Muscle of back (tissue), 11 donors: ENCODE results near the gene PLIN4. TPM values are rescaled to one million over a fixed set of nuclear protein-coding genes. Genes with fewer than 3 reads are reported as not detected.

Experiments
- DNase-seq, 3 donors: peaks; one replicate each; pipeline versions ENCODE4 v3.0.0 to v3.0.0-alpha.2; 2013
- polyA plus RNA-seq, 10 donors: library from polyadenylated mRNA; unstranded; fragments of 120-200 nt; gene quantifications; one replicate each; pipeline ENCODE4 v1.2.1, GENCODE V29; 2013; ENCODE audit not compliant: insufficient read length in 10 of 10

Gene PLIN4
- polyA plus RNA-seq, 10 donors = 0.68 to 9.4 (median 4.6) TPM

GRCh38 chr19:4506449-4507149, 11.7 kb downstream of the PLIN4 start:
- peak in 1 of 3 donors; percentile 32 for DNase-seq

GRCh38 chr19:4505570-4506448, 12.5 kb downstream of the PLIN4 start:
- DNase-seq = no peak

DNA sequence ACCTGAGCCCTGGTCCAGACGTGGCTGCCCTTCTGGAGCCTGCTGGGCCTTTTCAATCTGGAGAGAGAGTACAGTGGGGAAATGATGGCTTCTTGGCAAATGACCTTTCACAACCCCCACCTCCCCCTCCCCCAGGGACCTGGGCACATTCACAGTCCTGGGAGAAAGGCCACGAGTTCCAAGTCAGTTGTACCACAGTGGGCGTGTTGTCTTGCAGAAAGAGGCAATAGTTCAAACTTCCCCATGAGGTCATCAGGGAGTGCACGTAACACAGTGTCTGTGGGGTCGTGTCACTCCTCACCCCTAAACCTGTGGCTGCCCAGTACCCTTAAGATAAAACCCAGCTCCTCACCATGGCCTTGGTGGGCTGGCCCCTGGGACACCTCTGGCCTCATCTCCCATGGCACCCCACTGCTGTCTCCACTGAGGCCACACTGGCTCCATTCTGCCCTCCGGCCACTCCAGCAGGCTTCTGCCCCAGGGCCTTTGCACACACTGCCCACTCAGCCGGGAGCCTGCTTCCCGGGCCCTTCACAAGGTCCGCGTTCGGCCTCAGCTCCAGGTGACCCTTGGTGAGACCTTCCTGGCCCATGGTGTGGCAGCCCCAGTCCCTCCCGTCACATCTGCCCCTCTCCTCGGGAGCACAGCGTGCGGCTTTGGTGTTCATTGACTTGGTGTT, 13.3 kb downstream of the PLIN4 start:
- no peak for DNase-seq

- peak; percentile 40 to 72 (median 52) for DNase-seq
Observed at GRCh38 chr19:4504297-4504701, 14.0 kb downstream of the PLIN4 start.

DNA sequence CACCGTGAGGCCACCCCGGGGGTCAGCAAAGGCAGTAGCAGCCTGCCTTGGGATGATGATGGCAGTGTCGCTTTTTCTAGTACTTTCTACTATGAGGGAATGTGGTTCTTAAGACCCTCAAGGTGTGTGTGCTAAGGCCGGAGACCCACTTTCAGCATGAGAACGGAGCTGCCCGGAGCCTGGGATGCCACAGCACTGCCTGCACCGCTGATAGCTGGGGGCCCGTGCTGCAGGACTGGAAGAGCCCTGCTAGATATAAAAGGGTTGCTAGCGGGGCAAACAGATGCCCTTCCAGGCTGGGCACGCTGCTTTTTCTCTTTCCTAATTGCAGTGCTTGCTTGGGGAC, 14.5 kb downstream of the PLIN4 start:
- DNase-seq = no peak

DNA sequence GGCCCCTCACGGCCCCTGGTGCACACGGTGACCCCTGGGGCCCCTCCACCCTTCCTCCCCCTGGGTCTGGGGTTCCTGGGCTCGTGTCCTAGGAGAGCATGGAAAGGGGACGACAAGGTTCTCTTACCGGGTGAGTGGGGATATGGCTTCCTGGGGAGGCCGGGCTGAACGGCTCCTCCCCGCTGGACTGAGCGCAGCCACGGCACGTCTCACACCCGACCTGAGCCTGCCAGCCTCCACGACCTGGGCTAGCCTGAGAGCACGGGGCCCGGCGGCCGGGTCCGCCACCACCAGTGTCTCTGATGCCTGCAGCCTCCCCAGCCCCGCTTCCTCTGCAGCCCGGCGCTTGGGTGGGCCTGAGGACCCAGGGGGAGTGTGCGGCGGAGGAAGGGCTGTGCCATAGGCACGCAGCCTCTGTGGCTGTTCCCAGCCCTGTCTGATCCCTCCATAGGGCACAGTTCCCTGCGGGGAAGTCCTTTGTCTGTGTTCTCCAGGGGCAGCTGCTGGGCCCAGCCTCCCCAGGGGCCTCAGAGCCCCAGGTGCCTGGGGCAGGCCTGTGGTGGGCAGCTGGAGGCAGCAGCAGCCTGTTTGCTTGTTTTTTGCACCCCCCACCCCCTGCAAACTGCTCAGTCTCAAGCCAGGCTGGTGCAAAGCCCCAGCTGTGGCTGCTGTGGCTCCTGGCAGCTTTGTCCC, 15.0 kb downstream of the PLIN4 start:
- DNase-seq = no peak

DNA sequence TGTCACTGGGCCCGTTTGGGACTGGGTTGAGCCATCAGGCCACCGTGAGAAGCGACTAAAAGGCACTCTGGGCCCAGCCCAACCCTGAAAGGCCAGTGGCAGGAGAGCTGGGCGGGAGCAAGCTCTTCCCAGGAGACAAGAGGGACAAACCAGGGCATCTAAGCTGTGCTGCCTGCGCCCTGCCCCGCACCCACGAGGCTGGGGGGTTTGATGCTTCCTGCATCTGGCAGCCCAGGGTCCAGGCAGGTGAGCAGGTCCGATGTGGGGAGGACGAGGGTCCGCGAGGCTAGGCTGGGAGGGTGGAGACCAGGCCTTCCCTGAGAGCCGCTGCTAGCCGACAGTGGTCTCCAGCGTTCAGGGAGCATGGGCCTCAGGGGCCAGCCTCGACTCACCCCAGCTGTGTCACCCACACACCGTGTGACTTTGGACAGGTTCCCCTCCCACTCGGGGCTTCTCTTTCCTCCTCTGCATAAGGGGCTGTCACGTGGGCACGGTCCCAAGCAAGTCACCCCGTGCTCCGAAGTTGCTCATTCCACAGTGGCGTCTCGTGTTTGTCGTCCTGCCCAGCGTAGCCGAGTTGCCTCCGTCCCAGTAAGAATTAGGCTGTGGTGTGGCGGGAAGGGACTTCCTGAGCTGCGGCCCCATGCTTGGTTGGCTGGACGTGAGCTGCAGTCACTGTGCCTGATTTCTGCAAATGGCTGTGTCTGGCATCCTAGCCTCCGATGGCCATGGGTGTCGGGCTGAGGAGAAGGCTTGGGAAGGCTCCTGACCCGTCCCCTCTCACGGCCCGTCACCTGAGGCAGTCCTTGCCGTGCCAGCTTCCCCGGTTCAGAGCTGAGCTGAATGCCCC, 15.8 kb downstream of the PLIN4 start:
- DNase-seq = no peak

GRCh38 chr19:4501691-4502090, 16.6 kb downstream of the PLIN4 start:
- DNase-seq = no peak

GRCh38 chr19:4500841-4501591, 17.3 kb downstream of the PLIN4 start:
- DNase-seq = no peak

DNA sequence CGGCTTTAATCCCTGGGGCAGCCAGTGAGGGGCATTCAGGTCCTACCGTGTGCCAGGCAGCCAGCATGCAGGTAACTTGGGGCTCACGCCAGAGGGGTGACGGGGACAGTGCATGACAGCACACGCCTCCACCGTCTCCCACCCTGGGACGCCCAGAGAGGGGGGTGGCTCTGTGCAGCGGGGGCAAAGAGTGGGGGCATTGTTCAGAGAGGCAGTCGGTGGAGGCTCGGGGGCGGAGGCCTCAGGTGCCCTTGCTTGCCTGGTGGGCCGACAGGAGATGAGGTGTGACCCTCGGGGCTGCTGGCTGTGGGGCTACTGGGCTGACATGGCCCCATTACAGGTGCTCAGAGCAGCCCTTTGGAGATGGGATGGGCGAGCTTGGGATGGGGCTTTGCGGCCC, 18.4 kb downstream of the PLIN4 start:
- DNase-seq = no peak

- DNase-seq = no peak
Observed at GRCh38 chr19:4499318-4499717, 19.0 kb downstream of the PLIN4 start.

GRCh38 chr19:4498694-4499093, 19.6 kb downstream of the PLIN4 start:
- no peak for DNase-seq

- no peak for DNase-seq
Observed at GRCh38 chr19:4497770-4498389, 20.4 kb downstream of the PLIN4 start.

GRCh38 chr19:4496304-4496703, 22.0 kb downstream of the PLIN4 start:
- no peak for DNase-seq

DNA sequence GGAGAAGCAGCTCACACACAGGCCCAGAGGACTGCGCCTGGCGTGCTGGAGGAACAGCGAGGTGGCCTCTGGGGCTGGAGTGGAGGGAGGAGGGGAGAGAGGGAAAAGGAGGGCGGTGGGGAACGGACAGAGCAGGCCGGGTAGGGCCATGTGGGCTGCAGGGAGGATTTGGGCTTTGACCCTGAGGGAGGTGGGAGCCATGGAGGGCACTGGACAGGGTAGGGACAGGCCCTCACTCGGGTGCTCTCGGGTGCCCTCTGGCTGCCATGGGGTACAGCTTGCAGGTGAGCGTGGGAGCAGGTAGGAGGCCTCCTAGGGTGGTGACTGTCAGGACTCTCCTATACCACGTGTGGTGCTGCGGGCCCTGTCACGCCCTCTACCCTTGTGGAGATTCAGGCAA, 22.8 kb downstream of the PLIN4 start:
- DNase-seq = no peak

DNA sequence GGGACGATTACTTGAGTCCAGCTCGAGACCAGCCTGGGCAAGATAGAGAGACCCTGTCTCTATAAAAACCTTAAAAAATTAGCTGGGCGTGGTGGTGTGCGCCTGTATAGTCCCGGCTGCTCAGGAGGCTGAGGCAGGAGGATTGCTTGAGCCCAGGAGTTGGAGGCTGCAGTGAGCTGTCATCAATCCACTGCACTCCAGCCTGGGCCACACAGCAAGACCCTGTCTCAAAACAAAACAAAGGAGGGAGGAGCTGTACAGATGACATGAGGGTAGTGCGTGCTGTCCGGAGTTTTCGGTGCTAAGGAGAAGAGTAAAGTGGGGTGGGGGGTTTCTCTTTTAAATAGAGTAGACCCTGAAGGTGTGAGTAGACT, 23.6 kb downstream of the PLIN4 start:
- DNase-seq = no peak

DNA sequence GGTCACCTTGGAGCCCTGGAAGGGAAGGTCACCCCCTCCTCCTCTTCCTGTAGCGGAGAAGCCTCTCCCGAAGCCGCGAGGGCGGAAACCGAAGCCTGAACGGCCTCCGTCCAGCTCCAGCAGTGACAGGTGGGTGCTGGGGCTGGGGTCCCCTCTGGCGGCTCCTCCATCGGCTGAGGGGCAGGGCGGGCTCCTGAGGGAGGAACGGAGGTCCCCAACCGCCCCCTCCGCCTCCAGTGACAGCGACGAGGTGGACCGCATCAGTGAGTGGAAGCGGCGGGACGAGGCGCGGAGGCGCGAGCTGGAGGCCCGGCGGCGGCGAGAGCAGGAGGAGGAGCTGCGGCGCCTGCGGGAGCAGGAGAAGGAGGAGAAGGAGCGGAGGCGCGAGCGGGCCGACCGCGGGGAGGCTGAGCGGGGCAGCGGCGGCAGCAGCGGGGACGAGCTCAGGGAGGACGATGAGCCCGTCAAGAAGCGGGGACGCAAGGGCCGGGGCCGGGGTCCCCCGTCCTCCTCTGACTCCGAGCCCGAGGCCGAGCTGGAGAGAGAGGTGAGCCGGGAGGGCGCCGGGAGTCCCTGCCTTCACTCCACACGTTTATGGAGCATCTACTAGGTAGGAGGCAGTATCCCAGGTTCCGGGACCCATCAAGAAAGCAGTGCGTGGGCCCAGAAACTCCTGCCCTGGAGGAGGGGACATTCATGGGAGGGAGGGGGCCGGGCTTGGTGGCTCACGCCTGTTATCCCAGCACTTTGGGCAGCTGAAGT, 24.2 kb downstream of the PLIN4 start:
- no peak for DNase-seq

GRCh38 chr19:4493104-4493928, 25.0 kb downstream of the PLIN4 start:
- no peak for DNase-seq
